ENCODE data around the gene TTF1.

The TTF1 gene

DNA sequence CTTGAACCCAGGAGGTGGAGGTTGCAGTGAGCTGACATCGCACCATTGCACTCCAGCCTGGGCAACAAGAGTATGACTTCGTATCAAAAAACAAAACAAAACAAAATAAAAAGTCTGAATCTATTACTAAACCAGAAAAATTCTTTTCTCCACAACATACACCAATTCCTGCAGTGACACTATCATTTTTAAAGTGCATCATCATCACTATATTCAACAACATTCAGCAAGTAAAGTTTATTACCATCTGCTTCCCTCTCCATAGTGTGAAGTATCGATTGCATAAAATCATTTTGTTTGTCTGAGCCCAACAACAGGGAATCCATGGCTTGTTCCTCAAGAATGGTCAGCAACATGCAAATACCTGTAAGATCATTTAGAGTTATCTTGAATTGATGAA, 72.3 kb downstream of the TTF1 start:
- H3K27me3 ChIP-seq (ENCODE audit: insufficient read depth, low read length, poor library complexity, severe bottlenecking): no peaks in the 10 kb centered on the region
- H3K9me3 ChIP-seq (ENCODE audit: insufficient read depth, low read depth, low read length): no peaks in the 10 kb centered on the region
- no peaks in the 10 kb centered on the region for H4K20me1 ChIP-seq (ENCODE audit: insufficient read depth, low read length, poor library complexity, severe bottlenecking)
- no peaks in the 10 kb centered on the region for H3K9me2 ChIP-seq (replicated peaks; ENCODE audit: low read depth, low read length)
- H2AFZ ChIP-seq (ENCODE audit: low read length): no peak overlapping the region
- no peaks in the 10 kb centered on the region for H3K79me2 ChIP-seq (ENCODE audit: insufficient read depth, low read length)
- no peaks in the 10 kb centered on the region for H3K4me1 ChIP-seq (ENCODE audit: insufficient read depth, low read length, poor library complexity, severe bottlenecking)
- TF ChIP-seq, protein P1, sequence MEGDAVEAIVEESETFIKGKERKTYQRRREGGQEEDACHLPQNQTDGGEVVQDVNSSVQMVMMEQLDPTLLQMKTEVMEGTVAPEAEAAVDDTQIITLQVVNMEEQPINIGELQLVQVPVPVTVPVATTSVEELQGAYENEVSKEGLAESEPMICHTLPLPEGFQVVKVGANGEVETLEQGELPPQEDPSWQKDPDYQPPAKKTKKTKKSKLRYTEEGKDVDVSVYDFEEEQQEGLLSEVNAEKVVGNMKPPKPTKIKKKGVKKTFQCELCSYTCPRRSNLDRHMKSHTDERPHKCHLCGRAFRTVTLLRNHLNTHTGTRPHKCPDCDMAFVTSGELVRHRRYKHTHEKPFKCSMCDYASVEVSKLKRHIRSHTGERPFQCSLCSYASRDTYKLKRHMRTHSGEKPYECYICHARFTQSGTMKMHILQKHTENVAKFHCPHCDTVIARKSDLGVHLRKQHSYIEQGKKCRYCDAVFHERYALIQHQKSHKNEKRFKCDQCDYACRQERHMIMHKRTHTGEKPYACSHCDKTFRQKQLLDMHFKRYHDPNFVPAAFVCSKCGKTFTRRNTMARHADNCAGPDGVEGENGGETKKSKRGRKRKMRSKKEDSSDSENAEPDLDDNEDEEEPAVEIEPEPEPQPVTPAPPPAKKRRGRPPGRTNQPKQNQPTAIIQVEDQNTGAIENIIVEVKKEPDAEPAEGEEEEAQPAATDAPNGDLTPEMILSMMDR (conservative IDR thresholded peaks at IDR 0.05; ENCODE audit: low read length): no peak
- TF ChIP-seq EZH2phosphoT487 (IDR thresholded peaks at IDR 0.05; ENCODE audit: borderline replicate concordance): no peak
- no peak overlapping the region for H3K9ac ChIP-seq (ENCODE audit: low read depth, low read length, poor library complexity, severe bottlenecking)
- peaks cover 78% of the 10 kb centered on the region for H3K36me3 ChIP-seq (ENCODE audit: insufficient read depth, low read length)
- H3K4me2 ChIP-seq (ENCODE audit: low read depth, low read length, poor library complexity, severe bottlenecking): no peak overlapping the region
- H3K4me3 ChIP-seq (ENCODE audit: low read length, poor library complexity, severe bottlenecking): no peak overlapping the region
- H3F3A ChIP-seq (ENCODE audit: low read depth): no peaks in the 10 kb centered on the region

DNA sequence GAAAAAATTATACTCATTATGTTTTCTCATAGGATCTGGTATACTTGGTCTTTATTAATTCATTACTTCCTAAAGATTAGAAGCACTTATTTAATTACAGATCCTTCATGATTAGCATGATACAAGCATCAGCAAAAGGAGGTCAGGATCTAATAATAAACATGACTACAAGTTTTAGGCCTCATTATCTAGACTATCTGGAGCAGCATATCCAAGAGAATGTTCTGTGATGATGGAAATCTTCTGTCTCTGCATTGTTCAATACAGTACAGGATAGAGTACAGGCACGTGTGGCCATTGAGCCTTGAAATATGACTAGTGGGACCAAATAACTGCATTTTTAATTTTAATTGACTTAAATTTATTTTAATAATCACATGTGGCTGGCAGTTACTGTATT, 73.1 kb downstream of the TTF1 start:
- TF ChIP-seq EZH2phosphoT487 (IDR thresholded peaks at IDR 0.05; ENCODE audit: borderline replicate concordance): no peak
- TF ChIP-seq, protein P1 (conservative IDR thresholded peaks at IDR 0.05; ENCODE audit: low read length): no peak
- peaks cover 80% of the 10 kb centered on the region for H3K36me3 ChIP-seq (ENCODE audit: insufficient read depth, low read length)
- no peaks in the 10 kb centered on the region for H4K20me1 ChIP-seq (ENCODE audit: insufficient read depth, low read length, poor library complexity, severe bottlenecking)
- H3K27me3 ChIP-seq (ENCODE audit: insufficient read depth, low read length, poor library complexity, severe bottlenecking): no peaks in the 10 kb centered on the region
- H3K4me2 ChIP-seq (ENCODE audit: low read depth, low read length, poor library complexity, severe bottlenecking): no peak overlapping the region
- no peaks in the 10 kb centered on the region for H3K4me1 ChIP-seq (ENCODE audit: insufficient read depth, low read length, poor library complexity, severe bottlenecking)
- no peaks in the 10 kb centered on the region for H3F3A ChIP-seq (ENCODE audit: low read depth)
- H2AFZ ChIP-seq (ENCODE audit: low read length): no peak overlapping the region
- no peaks in the 10 kb centered on the region for H3K79me2 ChIP-seq (ENCODE audit: insufficient read depth, low read length)
- no peaks in the 10 kb centered on the region for H3K9me2 ChIP-seq (replicated peaks; ENCODE audit: low read depth, low read length)
- H3K9me3 ChIP-seq (ENCODE audit: insufficient read depth, low read depth, low read length): no peaks in the 10 kb centered on the region
- H3K9ac ChIP-seq (ENCODE audit: low read depth, low read length, poor library complexity, severe bottlenecking): no peak overlapping the region
- no peak overlapping the region for H3K4me3 ChIP-seq (ENCODE audit: low read length, poor library complexity, severe bottlenecking)

DNA sequence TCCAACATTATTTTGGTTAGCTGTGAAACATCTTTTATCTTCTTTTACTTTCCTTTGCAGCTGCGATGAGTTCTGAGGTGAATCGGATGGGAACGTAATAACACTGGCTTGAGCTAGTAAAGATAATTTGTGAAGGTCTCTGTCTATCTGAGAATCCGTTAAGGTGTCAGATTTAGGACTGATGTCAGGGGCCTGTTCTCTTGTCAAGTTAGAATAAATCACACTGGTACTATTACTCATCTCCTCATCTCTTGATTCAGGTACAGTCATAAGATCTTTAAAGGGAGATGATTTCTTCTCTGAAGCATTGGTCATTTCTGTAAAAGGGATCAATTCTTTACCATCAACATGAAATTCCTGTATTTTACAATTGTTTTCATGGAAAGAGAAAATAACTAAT, 78.1 kb downstream of the TTF1 start:
- no peak for TF ChIP-seq EZH2phosphoT487 (IDR thresholded peaks at IDR 0.05; ENCODE audit: borderline replicate concordance)
- TF ChIP-seq, protein P1 (conservative IDR thresholded peaks at IDR 0.05; ENCODE audit: low read length): no peak
- H3K4me3 ChIP-seq (ENCODE audit: low read length, poor library complexity, severe bottlenecking): no peak overlapping the region
- peaks cover 69% of the 10 kb centered on the region for H3K36me3 ChIP-seq (ENCODE audit: insufficient read depth, low read length)
- H3K9me3 ChIP-seq (ENCODE audit: insufficient read depth, low read depth, low read length): no peaks in the 10 kb centered on the region
- no peak overlapping the region for H2AFZ ChIP-seq (ENCODE audit: low read length)
- no peak overlapping the region for H3K9ac ChIP-seq (ENCODE audit: low read depth, low read length, poor library complexity, severe bottlenecking)
- H3K9me2 ChIP-seq (replicated peaks; ENCODE audit: low read depth, low read length): no peaks in the 10 kb centered on the region
- H4K20me1 ChIP-seq (ENCODE audit: insufficient read depth, low read length, poor library complexity, severe bottlenecking): peaks cover 8% of the 10 kb centered on the region
- no peaks in the 10 kb centered on the region for H3K27me3 ChIP-seq (ENCODE audit: insufficient read depth, low read length, poor library complexity, severe bottlenecking)
- peaks cover 11% of the 10 kb centered on the region for H3K4me1 ChIP-seq (ENCODE audit: insufficient read depth, low read length, poor library complexity, severe bottlenecking)
- no peak overlapping the region for H3K4me2 ChIP-seq (ENCODE audit: low read depth, low read length, poor library complexity, severe bottlenecking)
- no peaks in the 10 kb centered on the region for H3F3A ChIP-seq (ENCODE audit: low read depth)
- peaks cover 5% of the 10 kb centered on the region; the same call in 1 of the 2 replicates for H3K79me2 ChIP-seq (ENCODE audit: insufficient read depth, low read length)
